C4-2B (cell line): ENCODE results near the gene ADM.

Experiments used
- ZFX ChIP-seq: fragments of 450-650 bp; IDR thresholded peaks from 2 replicates; pipeline ENCODE4 v1.6.1; 2017
- TF ChIP-seq, protein P1 (sequence below): fragments of 450-650 bp; conservative IDR thresholded peaks from 2 replicates; pipeline ENCODE4 v1.5.1; 2017; ENCODE audit warnings: mild to moderate bottlenecking

DNA sequence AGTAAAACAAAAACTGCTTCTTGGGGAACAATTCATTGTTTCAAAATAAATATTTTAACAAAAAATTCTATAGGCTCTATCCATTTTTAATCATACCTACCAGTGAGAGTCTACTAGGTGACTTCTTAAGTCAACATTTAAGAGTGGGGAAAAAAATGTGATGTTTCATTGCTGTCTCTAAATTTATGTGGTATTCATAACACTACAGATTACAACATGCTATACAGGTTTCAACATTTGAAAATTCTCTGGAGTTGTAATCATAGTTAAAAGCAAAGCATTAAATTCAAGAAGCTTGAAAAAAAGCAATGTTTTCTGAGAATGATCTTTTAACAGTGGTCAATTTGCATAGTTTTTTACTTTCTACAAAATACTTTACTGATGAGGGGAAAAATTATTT lies 29.2 kb upstream of the ADM start:
- TF ChIP-seq, protein P1, sequence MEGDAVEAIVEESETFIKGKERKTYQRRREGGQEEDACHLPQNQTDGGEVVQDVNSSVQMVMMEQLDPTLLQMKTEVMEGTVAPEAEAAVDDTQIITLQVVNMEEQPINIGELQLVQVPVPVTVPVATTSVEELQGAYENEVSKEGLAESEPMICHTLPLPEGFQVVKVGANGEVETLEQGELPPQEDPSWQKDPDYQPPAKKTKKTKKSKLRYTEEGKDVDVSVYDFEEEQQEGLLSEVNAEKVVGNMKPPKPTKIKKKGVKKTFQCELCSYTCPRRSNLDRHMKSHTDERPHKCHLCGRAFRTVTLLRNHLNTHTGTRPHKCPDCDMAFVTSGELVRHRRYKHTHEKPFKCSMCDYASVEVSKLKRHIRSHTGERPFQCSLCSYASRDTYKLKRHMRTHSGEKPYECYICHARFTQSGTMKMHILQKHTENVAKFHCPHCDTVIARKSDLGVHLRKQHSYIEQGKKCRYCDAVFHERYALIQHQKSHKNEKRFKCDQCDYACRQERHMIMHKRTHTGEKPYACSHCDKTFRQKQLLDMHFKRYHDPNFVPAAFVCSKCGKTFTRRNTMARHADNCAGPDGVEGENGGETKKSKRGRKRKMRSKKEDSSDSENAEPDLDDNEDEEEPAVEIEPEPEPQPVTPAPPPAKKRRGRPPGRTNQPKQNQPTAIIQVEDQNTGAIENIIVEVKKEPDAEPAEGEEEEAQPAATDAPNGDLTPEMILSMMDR = no peak
- TF ChIP-seq ZFX = no peak
